GM23338 (cell line): ENCODE measurements around the gene TRPM3. TPM values are rescaled to one million over a fixed set of nuclear protein-coding genes. Genes with fewer than 3 reads are reported as not detected.

Experiments
- ATAC-seq: fragments of 200-7000 bp; cut with Tn5 transposase; 3 replicates; pipeline ENCODE4 v1.9.1; 2020
- DNase-seq: peaks from one replicate; pipeline ENCODE4 v3.0.0-alpha.2; 2015; ENCODE audit warnings: low spot score
- H2AFZ ChIP-seq: fragments of 200-600 bp; sonication (generic); 2 replicates; pipeline ENCODE4 v1.8.0; 2016; ENCODE audit warnings: antibody characterized with exemption, mild to moderate bottlenecking, moderate library complexity
- H3F3A ChIP-seq: fragments of 200-600 bp; sonication (generic); replicated peaks from 2 replicates; pipeline ENCODE4 v1.8.0; 2017; ENCODE audit warnings: antibody characterized with exemption, mixed run types, low read depth
- H3K27ac ChIP-seq: fragments of 200-600 bp; sonication (generic); 2 replicates; pipeline ENCODE4 v1.6.1; 2016; ENCODE audit warnings: low read depth
- H3K27me3 ChIP-seq: fragments of 200-600 bp; sonication (generic); 2 replicates; pipeline ENCODE4 v1.8.0; 2016; ENCODE audit warnings: mild to moderate bottlenecking, mixed run types, moderate library complexity; ENCODE audit not compliant: insufficient read depth
- H3K36me3 ChIP-seq: fragments of 200-600 bp; sonication (generic); 2 replicates; pipeline ENCODE4 v1.8.0; 2016; ENCODE audit warnings: mild to moderate bottlenecking; ENCODE audit not compliant: insufficient read depth
- H3K4me1 ChIP-seq: fragments of 200-600 bp; sonication (generic); 2 replicates; pipeline ENCODE4 v1.8.0; 2016; ENCODE audit warnings: mild to moderate bottlenecking, moderate library complexity; ENCODE audit not compliant: insufficient read depth
- H3K4me2 ChIP-seq: fragments of 200-600 bp; sonication (generic); 2 replicates; pipeline ENCODE4 v1.7.1; 2017; ENCODE audit warnings: mixed run types
- H3K4me3 ChIP-seq: fragments of 200-600 bp; sonication (generic); 2 replicates; pipeline ENCODE4 v1.6.1; 2016; ENCODE audit warnings: mixed run types
- H3K79me2 ChIP-seq: fragments of 200-600 bp; sonication (generic); replicated peaks from 2 replicates; pipeline ENCODE4 v1.8.0; 2017; ENCODE audit warnings: mild to moderate bottlenecking; ENCODE audit not compliant: insufficient read depth
- H3K9me2 ChIP-seq: fragments of 200-600 bp; sonication (generic); 2 replicates; pipeline ENCODE4 v1.8.0; 2017; ENCODE audit not compliant: insufficient read depth
- H4K20me1 ChIP-seq: fragments of 200-600 bp; sonication (generic); replicated peaks from 2 replicates; pipeline ENCODE4 v1.8.0; 2017; ENCODE audit warnings: mild to moderate bottlenecking; ENCODE audit not compliant: insufficient read depth
- H3K27ac Mint-ChIP-seq: 2 replicates; pipeline ENCODE4 v1.8.0; 2020; ENCODE audit warnings: inconsistent platforms, mild to moderate bottlenecking, moderate library complexity, mixed read lengths
- H3K27me3 Mint-ChIP-seq: 3 replicates; pipeline ENCODE4 v1.8.0; 2022; ENCODE audit warnings: low read depth, mild to moderate bottlenecking, moderate library complexity, mixed read lengths, inconsistent platforms; ENCODE audit not compliant: insufficient read depth, poor library complexity
- H3K36me3 Mint-ChIP-seq: 3 replicates; pipeline ENCODE4 v1.8.0; 2021; ENCODE audit warnings: low read depth, mild to moderate bottlenecking, inconsistent platforms, moderate library complexity, mixed read lengths
- H3K4me1 Mint-ChIP-seq: 3 replicates; pipeline ENCODE4 v1.8.0; 2020; ENCODE audit warnings: mild to moderate bottlenecking, inconsistent platforms, mixed read lengths
- H3K4me3 Mint-ChIP-seq: 3 replicates; pipeline ENCODE4 v1.8.0; 2021; ENCODE audit warnings: moderate library complexity, mild to moderate bottlenecking, inconsistent platforms, mixed read lengths
- H3K9me3 Mint-ChIP-seq: 3 replicates; pipeline ENCODE4 v1.8.0; 2020; ENCODE audit warnings: moderate library complexity, mild to moderate bottlenecking, inconsistent platforms, mixed read lengths
- CREB1 ChIP-seq: fragments of 250-450 bp; sonication (Bioruptor Pico); IDR thresholded peaks from 2 replicates; pipeline ENCODE4 v1.5.0; 2020; ENCODE audit warnings: low read depth, mild to moderate bottlenecking, moderate library complexity
- CTCF ChIP-seq, 2 experiments: fragments of 200-600 bp in 1 of 2; sonication (generic) in 1 of 2; conservative IDR thresholded peaks; 2 replicates each; pipeline versions ENCODE4 v1.5.1 to v1.6.1; 2016 to 2017; ENCODE audit warnings: antibody characterized with exemption in 2 of 2, low read depth in 2 of 2, mild to moderate bottlenecking in 2 of 2, moderate library complexity in 1 of 2
- EZH2 ChIP-seq: fragments of 200-600 bp; sonication (generic); IDR thresholded peaks from one replicate; pipeline ENCODE4 v1.8.0; 2017; ENCODE audit warnings: antibody characterized with exemption, mild to moderate bottlenecking, low read depth; ENCODE audit not compliant: unreplicated experiment
- EZH2phosphoT487 ChIP-seq: fragments of 200-600 bp; sonication (generic); IDR thresholded peaks from one replicate; pipeline ENCODE4 v1.8.1; 2018; ENCODE audit warnings: antibody characterized with exemption; ENCODE audit not compliant: unreplicated experiment
- JUNB ChIP-seq: IDR thresholded peaks from one replicate; pipeline ENCODE4 v1.6.1; 2016; ENCODE audit warnings: antibody characterized with exemption; ENCODE audit not compliant: unreplicated experiment
- NANOG ChIP-seq: IDR thresholded peaks from 2 replicates; pipeline ENCODE4 v1.6.1; 2016; ENCODE audit warnings: antibody characterized with exemption, borderline replicate concordance
- POLR2AphosphoS5 ChIP-seq: IDR thresholded peaks from 2 replicates; pipeline ENCODE4 v1.6.1; 2016; ENCODE audit warnings: antibody characterized with exemption, low read depth
- REST ChIP-seq: IDR thresholded peaks from one replicate; pipeline ENCODE4 v1.6.1; 2018; ENCODE audit warnings: antibody characterized with exemption; ENCODE audit not compliant: unreplicated experiment
- STAT1 ChIP-seq: IDR thresholded peaks from one replicate; pipeline ENCODE4 v1.6.1; 2016; ENCODE audit warnings: antibody characterized with exemption; ENCODE audit not compliant: unreplicated experiment
- ZNF114 ChIP-seq: fragments of 250-450 bp; sonication (Bioruptor Pico); IDR thresholded peaks from 2 replicates; pipeline ENCODE4 v1.5.0; 2020; ENCODE audit warnings: mild to moderate bottlenecking, moderate library complexity
- ZNF331 ChIP-seq: fragments of 250-450 bp; sonication (Bioruptor Pico); IDR thresholded peaks from 2 replicates; pipeline ENCODE4 v1.5.0; 2020; ENCODE audit warnings: low read depth, mild to moderate bottlenecking, moderate library complexity
- ZNF462 ChIP-seq: fragments of 250-450 bp; sonication (Bioruptor Pico); IDR thresholded peaks from 2 replicates; pipeline ENCODE4 v1.5.0; 2020; ENCODE audit warnings: mild to moderate bottlenecking, moderate library complexity
- polyA plus RNA-seq: library from polyadenylated mRNA; unstranded; fragments of >200 nt; fragmentation: Nextera tagmentation; extraction: Ambion mirVana; gene quantifications from 2 replicates; pipeline ENCODE4 v1.2.1, GENCODE V29; 2016
- total RNA-seq: library from RNA; depleted of rRNA; stranded (reverse); fragments of >200 nt; shearing (Covaris generic); gene quantifications from 2 replicates; pipeline ENCODE4 v1.2.3, GENCODE V29; 2014
- TF ChIP-seq, protein P1 (sequence below): IDR thresholded peaks from 2 replicates; pipeline ENCODE4 v1.6.1; 2016; ENCODE audit warnings: antibody characterized with exemption

The TRPM3 gene
- total and polyA plus RNA-seq, 2 experiments from 2014 or later, result 2.8 to 8.2 TPM

- TF ChIP-seq CTCF (conservative IDR thresholded peaks at IDR 0.05; ENCODE audit: low read depth in 2 of 2) (no peak), CREB1 (CRISPR knock-in tag) (no peak), EZH2phosphoT487 (no peak), POLR2AphosphoS5 (no peak), ZNF114 (CRISPR knock-in tag) (no peak), STAT1 (no peak), EZH2 (no peak), JUNB (no peak), ZNF331 (CRISPR knock-in tag) (no peak), REST (no peak), ZNF462 (no peak), NANOG (no peak)
- TF ChIP-seq, protein P1, sequence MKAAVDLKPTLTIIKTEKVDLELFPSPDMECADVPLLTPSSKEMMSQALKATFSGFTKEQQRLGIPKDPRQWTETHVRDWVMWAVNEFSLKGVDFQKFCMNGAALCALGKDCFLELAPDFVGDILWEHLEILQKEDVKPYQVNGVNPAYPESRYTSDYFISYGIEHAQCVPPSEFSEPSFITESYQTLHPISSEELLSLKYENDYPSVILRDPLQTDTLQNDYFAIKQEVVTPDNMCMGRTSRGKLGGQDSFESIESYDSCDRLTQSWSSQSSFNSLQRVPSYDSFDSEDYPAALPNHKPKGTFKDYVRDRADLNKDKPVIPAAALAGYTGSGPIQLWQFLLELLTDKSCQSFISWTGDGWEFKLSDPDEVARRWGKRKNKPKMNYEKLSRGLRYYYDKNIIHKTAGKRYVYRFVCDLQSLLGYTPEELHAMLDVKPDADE, result no peak
- Histone ChIP-seq H4K20me1 (no peaks in the 10 kb centered on the region), H3K27me3 (no peaks in the 10 kb centered on the region), H3F3A (no peaks in the 10 kb centered on the region), H3K4me3 (no peak overlapping the region), H3K4me2 (no peak overlapping the region), H3K4me1 (peaks cover 6% of the 10 kb centered on the region), H2AFZ (no peak overlapping the region), H3K27ac (no peak overlapping the region), H3K36me3 (no peaks in the 10 kb centered on the region), H3K79me2 (no peaks in the 10 kb centered on the region), H3K9me2 (peaks cover 4% of the 10 kb centered on the region; the same call in 1 of the 2 replicates)
- H3K4me1 Mint-ChIP-seq, result peaks cover 15% of the 10 kb centered on the region; the same call in 2 of the 3 replicates
- no peak overlapping the region for H3K4me3 Mint-ChIP-seq
- H3K27ac Mint-ChIP-seq, result no peak overlapping the region
- H3K9me3 Mint-ChIP-seq, result no peaks in the 10 kb centered on the region
- H3K27me3 Mint-ChIP-seq, result peaks cover 4% of the 10 kb centered on the region
- ATAC-seq, result no peak
- DNase-seq, result no peak
- no peaks in the 10 kb centered on the region for H3K36me3 Mint-ChIP-seq
Observed at GRCh38 chr9:70949239-70949638, 172.2 kb downstream of the TRPM3 start.
